ENCODE results near the gene ZFAND3. TPM values are rescaled to one million over a fixed set of nuclear protein-coding genes. Genes with fewer than 3 reads are reported as not detected.
A peak's percentile ranks its signal among the peaks of the same experiment; 100 is the strongest.

ZFAND3 gene
- total RNA-seq, 2 experiments from 2014 or later, result 34.4 to 37.0 TPM

DNA sequence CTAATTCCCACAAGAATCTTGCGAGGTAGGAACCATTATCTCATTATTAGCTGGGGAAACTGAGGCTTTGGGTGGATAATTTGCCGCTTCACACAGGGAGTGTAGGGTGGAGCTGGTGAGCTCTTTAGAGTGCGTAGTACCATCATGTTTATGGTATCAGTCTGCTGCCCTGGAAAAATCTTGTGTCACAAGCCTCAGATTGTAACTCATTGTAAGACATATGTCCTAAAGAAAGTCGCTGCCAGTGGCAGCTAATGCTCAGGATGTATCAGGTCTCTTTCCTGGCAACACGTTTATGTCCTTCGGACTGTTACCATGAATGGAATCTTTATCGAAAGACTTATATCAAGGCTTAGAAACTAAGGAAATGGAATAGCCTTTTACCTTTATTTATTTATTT is 1.9 kb downstream of the ZFAND3 start:
- Mint-ChIP-seq H3K36me3 (ENCODE audit: low read depth) (peaks cover 17% of the 10 kb centered on the region), H3K4me3 (peak overlapping the region; percentile 91), H3K4me1 (ENCODE audit: low read depth) (peaks cover 85% of the 10 kb centered on the region), H3K27me3 (no peaks in the 10 kb centered on the region), H3K27ac (peak overlapping the region; percentile 84), H3K9me3 (no peaks in the 10 kb centered on the region)
- DNase-seq (no peak), ATAC-seq (ENCODE audit: poor library complexity) (no peak)
- intact Hi-C loops (cut with DNase I, micrococcal nuclease), result loop anchor here (5.0 kb wide), 2 partner anchors 36 to 309 kb away; no protein-coding TSS in a partner anchor
- TF ChIP-seq, protein P1, sequence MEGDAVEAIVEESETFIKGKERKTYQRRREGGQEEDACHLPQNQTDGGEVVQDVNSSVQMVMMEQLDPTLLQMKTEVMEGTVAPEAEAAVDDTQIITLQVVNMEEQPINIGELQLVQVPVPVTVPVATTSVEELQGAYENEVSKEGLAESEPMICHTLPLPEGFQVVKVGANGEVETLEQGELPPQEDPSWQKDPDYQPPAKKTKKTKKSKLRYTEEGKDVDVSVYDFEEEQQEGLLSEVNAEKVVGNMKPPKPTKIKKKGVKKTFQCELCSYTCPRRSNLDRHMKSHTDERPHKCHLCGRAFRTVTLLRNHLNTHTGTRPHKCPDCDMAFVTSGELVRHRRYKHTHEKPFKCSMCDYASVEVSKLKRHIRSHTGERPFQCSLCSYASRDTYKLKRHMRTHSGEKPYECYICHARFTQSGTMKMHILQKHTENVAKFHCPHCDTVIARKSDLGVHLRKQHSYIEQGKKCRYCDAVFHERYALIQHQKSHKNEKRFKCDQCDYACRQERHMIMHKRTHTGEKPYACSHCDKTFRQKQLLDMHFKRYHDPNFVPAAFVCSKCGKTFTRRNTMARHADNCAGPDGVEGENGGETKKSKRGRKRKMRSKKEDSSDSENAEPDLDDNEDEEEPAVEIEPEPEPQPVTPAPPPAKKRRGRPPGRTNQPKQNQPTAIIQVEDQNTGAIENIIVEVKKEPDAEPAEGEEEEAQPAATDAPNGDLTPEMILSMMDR (IDR thresholded peaks at IDR 0.05), result no peak
- H3K27ac ChIP-seq (ENCODE audit: low read depth in 1 of 2, low read length in 2 of 2), result no peak overlapping the region
- no peaks in the 10 kb centered on the region for H3K27me3 ChIP-seq (ENCODE audit: control insufficient read depth in 1 of 2, insufficient read depth in 2 of 2, low read length in 2 of 2)
- CTCF ChIA-PET, result no interaction called here
- H3K9me3 ChIP-seq (ENCODE audit: control insufficient read depth in 1 of 2, insufficient read depth in 1 of 2, low read length in 2 of 2), result no peaks in the 10 kb centered on the region
- peaks cover 46% of the 10 kb centered on the region for H3K4me1 ChIP-seq (ENCODE audit: insufficient read depth, low read length)
- no peak overlapping the region for H3K4me3 ChIP-seq (ENCODE audit: low read length)
- H3K36me3 ChIP-seq (ENCODE audit: insufficient read depth, low read length), result no peaks in the 10 kb centered on the region
- POLR2A ChIA-PET, result interaction anchor here (2.9 kb wide), 1 partner anchor 10 kb away, joined by 9 read pairs; no protein-coding TSS in a partner anchor

DNA sequence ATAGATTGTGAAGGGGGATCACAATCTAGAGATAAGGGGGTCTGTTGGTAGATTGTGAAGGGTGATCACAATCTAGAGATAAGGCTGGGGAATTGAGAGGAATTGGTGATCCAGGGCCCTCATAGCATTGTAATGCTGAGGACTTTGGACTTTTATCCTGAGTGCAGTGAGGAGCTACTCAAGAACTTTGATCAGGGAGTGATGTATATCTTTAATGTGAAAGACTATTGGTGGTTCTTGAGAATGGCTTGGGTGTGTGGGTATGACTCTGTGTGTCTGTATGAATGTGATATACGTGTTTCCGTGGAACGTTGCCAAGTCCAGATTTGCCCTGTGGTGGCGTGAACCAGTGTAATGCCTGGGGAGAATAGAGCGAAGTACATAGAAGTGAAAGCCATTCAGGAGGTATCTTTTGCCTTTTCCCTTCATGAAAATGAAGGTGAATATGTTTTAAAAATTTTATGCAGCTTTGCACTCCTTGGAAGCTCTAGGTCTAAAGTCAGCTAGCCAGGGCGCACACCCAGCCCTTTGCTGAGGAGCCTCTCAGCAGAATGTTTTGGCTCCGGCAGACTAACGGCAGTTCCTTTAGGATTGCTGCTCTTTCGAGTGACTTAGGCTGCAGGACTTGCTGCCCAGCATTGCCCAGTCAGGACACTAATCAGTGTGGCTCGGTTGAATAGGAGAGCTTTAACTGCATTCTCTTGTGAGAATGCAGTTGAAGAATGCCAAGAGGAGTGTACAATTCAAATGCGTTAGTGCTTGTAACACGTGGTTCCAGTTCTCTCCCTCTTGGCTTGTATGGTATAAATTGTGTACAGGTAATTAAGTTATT is 3.5 kb downstream of the ZFAND3 start:
- H3K4me3 ChIP-seq (ENCODE audit: low read length), result no peak overlapping the region
- H3K4me1 Mint-ChIP-seq (ENCODE audit: low read depth), result peaks cover 85% of the 10 kb centered on the region
- no peaks in the 10 kb centered on the region for H3K36me3 ChIP-seq (ENCODE audit: insufficient read depth, low read length)
- DNase-seq (peak in 5 of 14 experiments; percentile 2 to 45 (median 45)), ATAC-seq (ENCODE audit: poor library complexity) (no peak)
- H3K9me3 ChIP-seq (ENCODE audit: control insufficient read depth in 1 of 2, insufficient read depth in 1 of 2, low read length in 2 of 2), result no peaks in the 10 kb centered on the region
- peaks cover 46% of the 10 kb centered on the region for H3K4me1 ChIP-seq (ENCODE audit: insufficient read depth, low read length)
- H3K27me3 Mint-ChIP-seq, result no peaks in the 10 kb centered on the region
- ChIA-PET POLR2A (interaction anchor here (0.6 kb wide), 1 partner anchor 101 kb away, joined by 3 read pairs; no protein-coding TSS in a partner anchor), CTCF (no interaction called here)
- H3K27ac Mint-ChIP-seq, result peak overlapping the region; percentile 26
- H3K27me3 ChIP-seq (ENCODE audit: control insufficient read depth in 1 of 2, insufficient read depth in 2 of 2, low read length in 2 of 2), result no peaks in the 10 kb centered on the region
- H3K4me3 Mint-ChIP-seq, result peak overlapping the region; percentile 32
- no peaks in the 10 kb centered on the region for H3K9me3 Mint-ChIP-seq
- H3K27ac ChIP-seq (ENCODE audit: low read depth in 1 of 2, low read length in 2 of 2), result no peak overlapping the region
- intact Hi-C loops (cut with DNase I, micrococcal nuclease), result loop anchor here (5.0 kb wide), 2 partner anchors 34 to 311 kb away; no protein-coding TSS in a partner anchor
- peaks cover 17% of the 10 kb centered on the region for H3K36me3 Mint-ChIP-seq (ENCODE audit: low read depth)
- TF ChIP-seq, protein P1 (IDR thresholded peaks at IDR 0.05), result no peak

DNA sequence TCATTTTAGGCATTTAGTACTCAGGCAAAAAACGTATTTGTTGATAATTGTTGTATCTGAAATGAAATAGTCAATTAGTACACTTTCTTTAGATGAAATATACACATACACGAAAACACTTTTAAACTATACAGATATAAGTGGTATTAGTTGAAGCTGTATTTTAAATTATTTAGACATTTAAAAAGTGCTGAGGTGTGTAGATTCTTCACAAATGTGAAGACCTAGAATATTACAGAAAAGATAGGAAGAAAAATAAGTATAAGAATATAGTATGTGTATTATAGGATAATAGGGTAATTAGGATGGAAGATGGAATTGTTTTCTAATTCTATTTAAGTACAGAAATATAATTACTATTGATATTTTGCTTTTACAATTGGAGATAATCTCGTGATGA is 4.6 kb downstream of the ZFAND3 start:
- intact Hi-C loops (cut with DNase I, micrococcal nuclease), result loop anchor here (5.0 kb wide), 2 partner anchors 33 to 312 kb away; no protein-coding TSS in a partner anchor
- H3K36me3 ChIP-seq (ENCODE audit: insufficient read depth, low read length), result no peaks in the 10 kb centered on the region
- DNase-seq, result no peak
- no peak for ATAC-seq (ENCODE audit: poor library complexity)
- H3K27me3 Mint-ChIP-seq, result no peaks in the 10 kb centered on the region
- no peaks in the 10 kb centered on the region for H3K27me3 ChIP-seq (ENCODE audit: control insufficient read depth in 1 of 2, insufficient read depth in 2 of 2, low read length in 2 of 2)
- H3K9me3 Mint-ChIP-seq, result no peaks in the 10 kb centered on the region
- ChIA-PET POLR2A (no interaction called here), CTCF (no interaction called here)
- no peaks in the 10 kb centered on the region for H3K9me3 ChIP-seq (ENCODE audit: control insufficient read depth in 1 of 2, insufficient read depth in 1 of 2, low read length in 2 of 2)
- H3K4me1 Mint-ChIP-seq (ENCODE audit: low read depth), result peaks cover 79% of the 10 kb centered on the region
- no peak overlapping the region for H3K27ac ChIP-seq (ENCODE audit: low read depth in 1 of 2, low read length in 2 of 2)
- peaks cover 9% of the 10 kb centered on the region for H3K36me3 Mint-ChIP-seq (ENCODE audit: low read depth)
- TF ChIP-seq, protein P1 (IDR thresholded peaks at IDR 0.05), result no peak
- H3K4me3 ChIP-seq (ENCODE audit: low read length), result no peak overlapping the region
- H3K4me3 Mint-ChIP-seq, result no peak overlapping the region
- no peak overlapping the region for H3K27ac Mint-ChIP-seq
- H3K4me1 ChIP-seq (ENCODE audit: insufficient read depth, low read length), result peaks cover 39% of the 10 kb centered on the region
